HG03039 (cell line): Measurements from ENCODE around the gene FBXO5.
A peak's percentile ranks its signal among the peaks of the same experiment; 100 is the strongest.

Experiments used
- ATAC-seq: cut with Tn5 transposase; IDR thresholded peaks from one replicate; pipeline ENCODE4 v1.9.1; 2021; ENCODE audit warnings: mild to moderate bottlenecking, moderate library complexity; ENCODE audit not compliant: unreplicated experiment

The FBXO5 gene

GRCh38 chr6:152952866-152953509, 29.9 kb downstream of the FBXO5 start:
- ATAC-seq: no peak

GRCh38 chr6:152952045-152952444, 30.8 kb downstream of the FBXO5 start:
- no peak for ATAC-seq

- no peak for ATAC-seq
Measured at GRCh38 chr6:152950240-152950639, 32.6 kb downstream of the FBXO5 start.

- ATAC-seq: peak; percentile 71
Measured at GRCh38 chr6:152948150-152948768, 34.6 kb downstream of the FBXO5 start.

- ATAC-seq: no peak
Measured at GRCh38 chr6:152946995-152947394, 35.8 kb downstream of the FBXO5 start.

- no peak for ATAC-seq
Measured at GRCh38 chr6:152946484-152946883, 36.4 kb downstream of the FBXO5 start.

GRCh38 chr6:152943260-152943897, 39.5 kb downstream of the FBXO5 start:
- no peak for ATAC-seq

- no peak for ATAC-seq
Measured at GRCh38 chr6:152942319-152942869, 40.4 kb downstream of the FBXO5 start.

- no peak for ATAC-seq
Measured at GRCh38 chr6:152941746-152942145, 41.1 kb downstream of the FBXO5 start.

GRCh38 chr6:152932865-152933264, 50.0 kb downstream of the FBXO5 start:
- no peak for ATAC-seq

GRCh38 chr6:152922706-152923105, 60.1 kb downstream of the FBXO5 start:
- ATAC-seq: no peak
